Ramos (cell line): Measurements from ENCODE around the gene MAPT.
"Not testable (repeated sequence)": the region's sequence is repeated elsewhere in the genome, so short reads cannot be mapped to it uniquely, and the experiment has no call there.

Experiments
- in situ Hi-C: fragments of 300-500 bp; cut with MboI; formaldehyde crosslinking; loops from one replicate; pipeline ENCODE4 v1.14.3; 2022; ENCODE audit warnings: low sequenced_read_pairs; ENCODE audit not compliant: unreplicated experiment

The MAPT gene

DNA sequence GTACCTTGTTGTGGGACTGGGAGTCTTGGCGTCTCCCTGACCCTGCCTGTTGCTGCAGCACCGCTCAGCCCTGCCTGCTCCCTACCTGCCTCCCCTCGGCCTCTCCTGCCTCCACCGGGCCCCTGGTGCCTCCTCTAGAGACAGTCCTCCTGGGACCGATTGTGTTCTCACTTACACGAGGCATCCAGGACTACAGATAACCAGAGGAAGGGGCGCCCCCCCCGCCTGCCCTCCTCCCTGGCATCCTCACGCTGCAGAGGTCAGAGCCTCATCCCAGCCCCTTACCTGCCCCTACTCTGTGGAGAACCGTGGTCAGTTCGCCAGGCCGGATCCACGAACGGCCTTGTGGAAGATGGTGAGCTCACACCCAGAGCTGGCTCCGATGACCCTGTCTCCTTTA, 24.8 kb downstream of the MAPT start:
- in situ Hi-C loops: no loop called here

DNA sequence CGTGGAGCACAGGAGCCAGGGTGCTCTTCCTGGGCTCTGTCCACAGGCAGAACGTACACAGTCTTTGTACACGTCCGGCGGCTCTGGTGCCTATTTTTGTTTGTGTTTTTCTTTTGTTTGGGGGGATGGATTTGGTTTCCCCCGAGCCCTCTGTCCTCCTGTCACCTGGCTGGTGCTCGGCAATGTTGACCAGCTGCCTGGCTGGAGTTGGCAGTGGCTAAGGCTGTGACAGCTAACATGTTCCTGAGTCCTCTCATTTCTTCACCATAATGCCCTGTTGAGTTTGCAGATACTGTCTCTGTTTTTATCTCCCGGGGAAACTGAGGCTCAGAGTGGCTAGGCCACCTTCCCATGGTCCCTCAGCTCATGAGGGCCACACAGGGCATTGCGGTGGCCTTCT, 25.7 kb downstream of the MAPT start:
- in situ Hi-C loops: no loop called here

DNA sequence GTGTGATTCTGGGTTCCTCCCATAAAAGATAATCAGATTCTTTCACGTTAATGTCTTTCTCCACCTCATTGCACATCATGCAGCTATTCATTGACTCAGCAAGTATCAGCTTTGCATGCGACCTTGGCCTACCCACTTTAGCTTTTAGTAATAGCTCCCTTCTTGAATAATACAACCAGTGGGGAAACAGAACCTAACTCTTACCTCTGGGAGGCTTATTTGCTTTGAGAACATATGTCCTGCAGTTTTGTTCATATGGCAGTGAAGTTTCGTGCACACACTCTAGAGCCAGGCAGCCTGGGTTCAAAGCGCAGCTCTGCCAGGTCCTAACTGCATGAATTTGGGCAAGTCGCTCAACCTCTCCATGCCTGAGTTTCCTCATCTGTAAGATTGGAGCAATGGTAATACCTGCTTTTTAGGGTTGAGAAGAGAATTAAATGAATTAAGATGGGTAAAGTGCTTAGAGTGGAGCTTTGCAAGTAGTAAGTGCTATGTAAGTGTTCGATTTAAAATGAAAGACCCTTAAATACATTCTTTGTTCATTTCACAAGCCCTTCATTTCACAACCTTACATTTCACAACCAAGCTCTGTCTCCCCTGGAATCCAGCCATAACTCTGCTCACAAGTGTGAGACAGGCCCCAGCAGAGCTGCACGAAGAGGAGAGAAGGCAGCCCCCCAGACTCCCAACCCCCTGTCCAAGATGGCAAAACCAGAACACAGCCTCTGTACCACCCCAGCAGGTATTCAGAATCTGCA, 29.3 kb downstream of the MAPT start:
- in situ Hi-C loops: no loop called here

DNA sequence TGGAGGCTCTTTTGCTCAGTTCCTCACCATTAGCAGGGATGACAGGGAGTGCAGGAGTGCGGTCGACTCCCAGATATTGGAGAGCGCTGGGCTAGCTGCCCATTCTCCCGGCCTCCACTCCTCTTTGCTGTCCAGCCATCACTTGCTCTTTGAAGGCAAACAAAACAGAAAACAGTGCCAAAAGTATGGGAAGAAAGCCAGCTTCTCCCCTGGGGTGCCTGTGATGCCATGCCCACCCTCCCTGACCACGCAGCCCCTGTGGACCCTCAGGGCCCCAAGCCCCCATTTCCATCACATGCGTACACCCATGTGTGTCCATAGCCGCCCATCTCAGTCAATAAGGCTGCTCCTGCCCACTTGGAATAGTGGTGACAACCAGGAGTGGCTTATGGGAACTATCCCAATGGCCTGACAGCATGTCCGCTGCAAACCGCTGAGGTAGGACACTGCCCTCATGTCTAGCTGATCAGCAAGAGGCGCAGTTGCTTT, 30.0 kb downstream of the MAPT start:
- in situ Hi-C loops: no loop called here

DNA sequence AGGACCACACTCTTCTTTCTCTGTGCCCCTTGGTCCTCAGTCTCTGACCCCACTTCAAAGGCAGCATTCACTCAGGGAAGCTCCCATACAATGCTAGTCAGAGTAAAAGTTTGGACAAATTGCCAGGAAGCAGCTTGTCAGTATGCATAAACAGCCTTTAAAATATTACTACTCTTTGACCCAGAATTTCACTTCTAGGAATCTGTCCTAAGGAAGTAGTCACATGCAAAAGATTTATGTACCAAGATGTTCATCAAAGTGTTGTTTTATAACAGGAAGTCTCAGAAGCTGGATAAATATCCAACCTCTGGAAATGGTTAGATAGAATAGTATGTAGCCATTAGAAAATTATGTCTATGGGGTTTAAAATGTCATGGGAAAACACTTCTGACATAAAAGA, 31.0 kb downstream of the MAPT start:
- in situ Hi-C loops: no loop called here

DNA sequence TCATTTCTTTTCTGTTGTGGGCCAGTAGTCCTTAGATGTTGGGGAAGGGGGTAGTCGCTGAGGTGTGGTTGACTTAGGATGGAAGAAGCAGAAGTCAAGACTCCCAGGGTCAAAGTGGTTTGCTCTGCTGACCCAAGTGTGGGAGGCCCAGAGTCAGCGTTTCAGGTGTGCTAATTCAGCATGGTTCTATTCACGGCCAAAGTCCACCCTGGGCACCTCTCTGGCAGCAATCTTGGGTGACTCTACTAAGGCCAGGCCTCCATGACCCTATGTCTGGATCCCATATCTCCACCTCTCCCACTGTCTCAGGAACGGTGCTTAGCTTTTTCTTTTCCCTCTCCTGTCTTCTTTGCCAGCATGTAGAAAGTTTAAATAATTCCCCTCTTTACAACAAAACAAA, 32.9 kb downstream of the MAPT start:
- in situ Hi-C loops: no loop called here

DNA sequence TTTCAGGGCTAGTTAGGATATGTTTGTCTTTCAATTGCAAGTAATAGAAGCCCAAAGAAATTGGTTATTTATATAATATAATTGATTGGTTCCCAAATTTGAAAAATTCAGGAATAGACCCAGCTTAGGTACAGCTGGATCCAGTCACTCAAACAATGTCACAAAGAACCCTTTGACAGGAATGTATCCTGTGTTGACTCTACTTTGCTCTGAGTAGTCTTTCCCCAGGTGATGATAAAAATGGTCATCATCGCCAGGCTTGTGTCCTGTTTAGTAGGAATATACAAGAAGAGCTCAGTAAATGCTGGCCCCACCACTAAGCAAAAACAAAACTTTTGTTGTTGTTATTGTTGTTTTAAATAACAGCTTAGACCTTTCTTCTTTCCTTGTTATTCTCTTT, 35.0 kb downstream of the MAPT start:
- in situ Hi-C loops: no loop called here

DNA sequence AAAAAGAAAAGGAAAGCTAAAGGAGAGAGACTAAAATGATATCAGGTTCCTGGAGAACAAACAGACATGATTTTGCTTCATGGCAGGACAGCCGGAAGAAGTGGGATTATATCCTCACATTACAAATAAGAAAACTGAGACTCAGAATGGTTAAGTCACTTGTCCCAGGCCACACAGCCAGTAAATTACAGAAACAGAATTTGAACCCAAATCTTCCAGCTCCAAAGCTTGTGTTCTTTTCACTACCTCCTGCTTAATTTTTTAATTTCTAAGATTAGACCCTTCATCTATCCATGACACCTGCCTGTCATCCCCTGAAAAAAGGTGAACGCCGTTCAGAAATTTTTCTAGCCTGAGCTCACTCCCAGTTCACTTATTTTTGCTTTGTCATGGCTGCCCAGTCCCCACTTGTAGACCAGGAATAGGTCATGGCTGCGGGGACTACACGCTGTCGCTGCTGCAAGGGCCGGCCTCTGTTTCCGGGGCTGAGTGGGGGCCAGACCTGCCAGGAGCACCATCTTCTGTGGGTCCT, 36.1 kb downstream of the MAPT start:
- in situ Hi-C loops: no loop called here

DNA sequence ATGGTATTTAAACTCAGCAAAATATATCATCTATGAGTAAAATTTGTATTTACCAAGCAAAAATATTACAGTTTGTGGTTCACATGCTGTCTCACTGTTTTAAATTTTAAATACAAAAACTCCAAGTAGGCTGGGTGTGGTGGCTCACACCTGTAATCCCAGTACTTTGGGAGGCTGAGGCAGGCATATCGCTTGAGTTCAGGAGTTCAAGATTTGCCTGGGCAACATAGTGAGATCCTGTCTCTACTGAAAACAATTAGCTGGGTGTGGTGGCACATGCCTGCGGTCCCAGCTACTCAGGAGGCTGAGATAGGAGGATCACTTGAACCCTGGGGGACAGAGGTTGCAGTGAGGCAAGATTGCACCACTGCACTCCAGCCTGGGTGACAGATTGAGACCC, 37.3 kb downstream of the MAPT start:
- in situ Hi-C loops: no loop called here

DNA sequence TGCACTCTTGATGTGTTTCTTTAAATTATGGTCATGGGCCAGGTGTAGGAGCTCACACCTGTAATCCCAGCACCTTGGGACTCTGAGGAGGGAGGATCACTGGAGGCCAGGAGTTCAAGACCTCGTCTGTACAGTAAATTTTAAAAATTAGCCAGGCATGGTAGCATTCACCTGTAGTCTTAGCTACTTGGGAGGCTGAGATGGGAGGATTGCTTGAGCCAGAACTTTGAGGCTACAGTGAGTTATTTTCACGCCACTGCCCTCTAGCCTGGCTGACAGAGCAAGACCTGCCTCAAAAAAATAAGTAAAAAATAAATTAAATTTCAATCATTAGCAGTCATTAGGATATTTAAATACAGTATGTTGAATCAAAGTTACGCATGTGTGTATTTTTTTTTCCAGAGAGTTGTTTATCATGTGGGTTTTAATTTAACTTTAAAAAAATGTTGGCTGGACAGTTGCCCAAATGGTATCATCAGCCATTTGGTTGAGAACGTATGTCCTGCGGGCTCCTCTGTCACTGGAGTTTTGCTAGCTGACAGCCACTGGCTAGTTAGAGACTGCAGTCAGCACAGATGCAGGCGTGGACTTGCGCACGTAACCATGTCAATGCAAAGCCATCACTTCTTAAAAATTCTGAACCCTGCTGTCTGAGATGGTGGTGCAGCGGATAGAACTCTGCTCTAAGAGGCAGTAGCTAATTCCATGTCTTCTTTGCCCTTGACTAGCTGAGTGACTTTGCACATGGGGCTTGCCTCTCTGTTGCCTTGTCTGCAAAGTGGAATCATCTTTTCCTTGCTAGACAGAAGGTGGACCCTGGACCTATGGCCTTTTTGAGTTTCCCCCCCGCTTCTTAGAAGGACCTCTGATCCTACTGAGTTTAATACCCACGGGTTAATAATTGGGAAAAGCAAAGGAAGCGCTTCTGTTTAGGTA, 40.0 kb downstream of the MAPT start:
- in situ Hi-C loops: no loop called here

DNA sequence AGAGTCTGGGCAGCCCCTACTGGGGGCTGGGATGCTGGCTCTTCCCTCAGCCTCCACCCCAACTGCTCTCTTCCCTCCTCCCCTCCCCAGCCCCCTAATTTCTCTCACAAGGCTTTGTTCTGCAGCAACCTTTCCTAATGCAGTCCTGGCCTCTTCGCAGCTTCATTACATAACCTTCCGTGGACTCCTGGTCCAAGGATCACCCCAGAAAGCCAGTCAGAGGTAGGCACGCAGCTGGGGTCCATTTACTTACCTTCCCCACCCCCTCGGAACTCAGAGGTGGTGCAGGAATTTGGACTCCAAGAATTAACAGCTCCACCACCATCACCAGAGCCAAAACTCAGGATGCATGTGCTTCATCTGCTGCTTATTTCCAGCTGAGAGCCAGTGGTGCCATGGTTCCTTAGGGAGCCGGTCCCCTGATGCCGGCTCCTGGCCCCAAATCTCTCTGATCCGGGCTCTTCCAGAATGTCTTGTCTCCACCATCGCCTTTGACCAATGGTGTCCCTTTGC, 40.9 kb downstream of the MAPT start:
- in situ Hi-C loops: no loop called here

DNA sequence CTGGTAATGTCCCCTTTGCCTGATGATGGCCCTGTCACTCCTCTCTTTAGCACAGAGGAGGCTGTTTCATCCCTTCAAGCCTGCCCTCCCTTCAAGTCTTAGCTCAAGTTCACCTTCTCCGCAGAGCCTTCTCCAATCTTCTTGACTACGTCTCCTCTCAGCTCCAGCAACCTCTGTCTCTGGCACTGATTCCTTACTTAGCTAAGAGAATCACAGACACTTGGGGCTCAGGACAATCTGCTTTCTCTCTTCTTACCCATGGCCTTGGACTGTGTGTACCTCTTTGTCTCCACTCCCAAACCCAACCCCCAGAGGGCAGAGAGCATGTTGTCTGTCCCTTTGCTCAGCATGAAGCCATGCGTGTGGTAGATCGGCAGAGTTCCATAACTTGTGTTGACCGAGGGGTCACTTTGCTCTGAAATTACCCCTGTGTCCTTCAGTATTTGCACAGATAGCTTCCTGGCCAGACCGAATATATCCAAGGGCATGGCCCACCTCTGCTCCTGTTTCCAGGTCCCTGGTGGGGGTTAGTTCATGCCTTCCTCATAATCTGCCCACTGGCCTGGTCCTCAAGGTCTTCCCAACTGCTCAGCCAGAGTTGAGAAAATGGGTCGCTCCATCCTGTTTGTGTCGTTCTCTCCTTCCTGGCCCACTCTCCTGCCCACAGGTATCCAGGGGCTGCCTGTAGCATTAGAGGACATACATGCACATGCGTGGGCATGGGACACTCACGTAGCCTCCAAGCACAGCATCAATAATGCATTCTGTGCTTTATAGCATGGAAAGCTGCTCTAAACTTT, 41.6 kb downstream of the MAPT start:
- in situ Hi-C loops: no loop called here

DNA sequence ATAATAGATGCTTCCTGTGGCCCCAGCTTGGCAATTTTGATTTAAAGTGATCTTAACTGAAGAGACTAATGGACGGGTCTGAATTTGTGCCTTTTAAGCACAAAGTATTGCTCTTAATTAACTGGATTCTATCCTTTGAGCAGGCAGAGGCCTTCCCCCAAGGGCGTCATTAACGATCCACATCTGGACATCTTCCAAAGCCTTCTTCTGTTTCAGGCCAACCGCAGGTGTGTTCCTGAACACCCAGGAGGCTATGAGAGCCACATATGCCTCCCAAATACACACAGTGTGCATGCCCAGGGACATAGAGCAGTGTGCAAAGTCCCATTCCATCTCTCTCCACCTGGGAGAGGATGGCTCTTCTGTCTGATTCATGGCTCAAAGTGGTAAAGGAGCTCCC, 42.3 kb downstream of the MAPT start:
- in situ Hi-C loops: no loop called here

DNA sequence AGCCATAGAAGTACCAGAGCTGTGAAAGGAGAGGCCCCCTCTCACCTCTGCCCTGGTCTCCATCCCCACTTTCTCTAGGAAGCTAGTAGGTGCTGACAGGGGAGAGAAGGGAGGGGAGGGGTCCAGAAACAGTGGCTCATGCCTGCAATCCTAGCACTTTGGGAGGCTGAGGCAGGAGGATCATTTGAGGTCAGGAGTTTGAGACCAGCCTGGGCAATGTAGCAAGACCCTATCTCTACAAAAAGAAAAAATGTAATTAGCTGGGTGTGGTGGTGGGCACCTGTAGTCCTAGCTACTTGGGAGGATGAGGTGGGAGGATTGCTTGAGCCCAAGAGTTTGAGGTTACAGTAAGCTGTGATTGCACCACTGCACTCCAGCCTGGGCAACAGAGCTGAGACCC, 42.8 kb downstream of the MAPT start:
- in situ Hi-C loops: not testable (repeated sequence)

DNA sequence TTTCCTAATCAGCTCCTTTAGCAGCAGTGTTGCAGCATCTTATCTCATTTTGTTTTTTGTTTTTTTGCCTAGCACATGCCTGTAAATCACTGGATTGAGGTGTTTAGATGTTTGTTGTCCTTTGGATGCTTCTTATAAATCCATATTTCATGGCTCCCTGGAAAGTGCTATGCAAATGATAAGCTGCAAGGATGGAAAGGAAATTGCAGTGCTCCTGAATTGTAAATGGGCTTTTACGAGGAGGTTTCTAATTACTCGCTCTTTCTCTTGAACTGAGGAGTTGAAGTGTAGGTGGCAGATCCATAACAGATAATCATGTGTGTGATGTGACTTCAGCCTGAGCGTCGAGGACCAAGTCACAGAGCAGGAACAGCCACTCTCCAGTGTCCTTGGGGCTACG, 45.0 kb downstream of the MAPT start:
- in situ Hi-C loops: no loop called here

DNA sequence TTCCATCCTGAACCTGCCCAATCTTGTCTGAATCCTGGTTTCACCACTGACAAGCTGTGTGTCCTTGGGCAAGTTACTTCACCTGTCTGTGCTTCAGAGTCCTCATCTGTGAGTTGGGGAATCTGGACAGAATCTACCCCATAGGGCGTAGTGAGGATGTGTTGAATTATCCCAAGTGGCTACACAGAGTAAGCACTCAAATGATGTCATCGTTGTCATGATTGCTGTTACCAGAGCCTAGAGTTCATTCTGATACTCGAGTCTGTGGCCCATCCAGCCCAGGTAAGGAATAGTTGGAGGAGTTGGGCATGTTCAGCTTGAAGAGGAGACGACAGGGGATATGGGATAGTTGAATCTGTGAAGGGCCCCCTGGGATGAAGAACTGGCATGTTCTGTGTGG, 45.9 kb downstream of the MAPT start:
- in situ Hi-C loops: no loop called here

DNA sequence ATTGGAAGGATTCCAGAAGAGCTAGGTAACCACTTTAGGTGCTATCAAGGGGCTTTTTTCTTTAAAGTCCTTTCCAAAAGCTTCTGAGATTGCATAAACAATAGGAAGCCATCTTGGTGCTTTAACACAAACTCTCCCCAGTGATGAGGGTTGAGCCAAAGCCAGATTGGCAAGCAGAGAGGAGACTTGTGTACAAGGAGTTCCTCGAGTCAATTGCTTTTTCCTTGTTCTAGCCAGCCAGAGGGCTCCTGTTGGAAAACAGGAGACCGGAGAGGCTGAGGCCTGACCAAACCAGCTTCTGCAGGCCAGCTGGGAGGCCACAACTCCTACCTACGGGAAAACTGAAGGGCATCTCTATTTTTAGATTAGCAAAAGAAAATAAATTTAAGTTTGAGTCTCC, 46.5 kb downstream of the MAPT start:
- in situ Hi-C loops: no loop called here

DNA sequence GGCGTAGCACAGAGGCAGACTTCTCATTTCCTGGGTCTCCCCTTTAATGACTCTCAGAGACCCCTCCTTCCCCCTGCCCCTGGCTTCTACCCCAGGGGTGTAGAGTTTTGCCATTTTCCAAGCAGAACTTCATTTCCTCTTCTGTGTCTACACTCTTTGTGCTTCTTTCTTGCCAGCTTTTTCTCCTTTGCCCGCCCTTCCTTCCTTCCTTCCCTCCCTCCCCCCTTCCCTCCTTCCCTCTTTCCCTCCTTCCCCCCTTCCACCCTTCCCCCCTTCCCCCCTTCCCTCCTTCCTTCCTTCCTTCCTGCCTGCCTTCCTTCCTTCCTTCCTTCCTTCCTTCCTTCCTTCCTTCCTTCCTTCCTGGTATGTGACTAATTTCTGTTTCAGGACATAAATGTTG, 47.0 kb downstream of the MAPT start:
- in situ Hi-C loops: no loop called here

DNA sequence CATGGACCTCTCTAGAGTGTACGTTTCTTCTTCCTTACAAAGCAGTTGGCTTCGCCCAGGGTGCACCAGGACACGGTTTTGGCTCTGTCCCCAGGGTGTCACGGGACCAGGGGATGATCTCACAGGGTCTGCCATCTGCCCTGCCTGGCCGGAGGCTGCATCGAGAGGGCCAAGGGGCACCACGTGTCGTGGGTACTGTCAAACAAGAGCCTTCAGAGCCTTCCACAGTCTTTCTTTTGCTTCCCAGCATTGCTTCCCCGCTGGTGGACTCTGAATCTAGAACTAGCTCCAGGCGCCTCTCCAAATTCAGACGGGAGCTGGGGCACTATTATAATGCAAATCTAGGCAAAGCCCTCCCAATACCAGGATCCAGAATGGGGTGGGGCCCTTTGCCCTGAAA, 47.9 kb downstream of the MAPT start:
- in situ Hi-C loops: no loop called here

DNA sequence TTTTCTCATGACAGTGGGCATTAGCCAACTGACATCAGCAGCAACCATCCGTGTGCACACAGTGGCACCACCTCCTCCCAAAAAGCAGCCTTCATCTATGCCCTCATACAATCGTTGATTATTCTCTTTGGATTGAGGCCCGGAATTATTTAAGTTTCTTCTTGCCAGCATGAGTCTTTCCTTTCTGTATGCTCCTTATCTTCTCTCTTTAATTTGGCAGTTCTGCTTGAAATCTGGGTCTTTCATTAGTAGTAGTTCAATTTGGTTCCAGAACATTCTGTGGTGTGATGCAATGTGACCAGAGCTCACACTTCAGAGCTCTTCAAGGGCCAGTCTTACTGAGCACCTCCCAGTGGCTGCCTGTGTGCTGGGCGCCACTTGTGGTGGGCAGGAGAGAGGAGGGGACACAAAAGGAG, 52.5 kb downstream of the MAPT start:
- in situ Hi-C loops: no loop called here
